B cell (primary cell): ENCODE results near the gene SLC13A1. TPM values are rescaled to one million over a fixed set of nuclear protein-coding genes. Genes with fewer than 3 reads are reported as not detected.

Experiments
- ATAC-seq: fragments of 200-7000 bp; cut with Tn5 transposase; one replicate; pipeline ENCODE4 v1.10.0; 2021; ENCODE audit warnings: low read depth, mild to moderate bottlenecking, moderate number of reproducible peaks, moderate library complexity
- CTCF ChIA-PET: fragments of 350-600 bp; sonication (Branson Sonifier 250); formaldehyde crosslinking; loops from one replicate; lab custom pipeline; 2021; ENCODE audit warnings: antibody characterized with exemption, inconsistent platforms; lab: Charles Lee
- POLR2A ChIA-PET: fragments of 350-600 bp; sonication (Branson Sonifier 250); formaldehyde crosslinking; loops from one replicate; lab custom pipeline; 2021; ENCODE audit warnings: antibody characterized with exemption; lab: Charles Lee
- DNase-seq: peaks from one replicate; pipeline ENCODE4 v3.0.0; 2013
- H2AFZ ChIP-seq: 2 replicates; pipeline ENCODE4 v1.6.1; 2012; ENCODE audit warnings: mild to moderate bottlenecking, low read depth, low read length; ENCODE audit not compliant: insufficient read depth, poor library complexity, severe bottlenecking
- H3K27ac ChIP-seq, 2 donors: 1 replicate in 1 of 2; 2 replicates in 1 of 2; pipeline ENCODE4 v1.5.1; 2012 to 2013; ENCODE audit warnings: low read length in 2 of 2, mild to moderate bottlenecking in 2 of 2, moderate library complexity in 1 of 2
- H3K27me3 ChIP-seq, 4 experiments: fragments of 200-600 bp in 1 of 4; sonication (generic) in 1 of 4; replicated peaks in 1 of 4; 1 replicate in 2 of 4; 2 replicates in 2 of 4; pipeline versions ENCODE4 v1.6.1 to v1.7.0; 2013 to 2016; ENCODE audit warnings: low read length in 3 of 4, mild to moderate bottlenecking in 2 of 4, mixed read lengths in 1 of 4, moderate library complexity in 1 of 4; ENCODE audit not compliant: insufficient read depth in 4 of 4, control insufficient read depth in 3 of 4; ENCODE audit errors: control extremely low read depth in 1 of 4
- H3K36me3 ChIP-seq, 2 experiments: replicated peaks in 1 of 2; 1 replicate in 1 of 2; 2 replicates in 1 of 2; pipeline versions ENCODE4 v1.6.1 to v1.7.1; 2013; ENCODE audit warnings: low read length in 1 of 2; ENCODE audit not compliant: insufficient read depth in 2 of 2, control insufficient read depth in 1 of 2; ENCODE audit errors: control extremely low read depth in 1 of 2, extremely low read depth in 1 of 2
- H3K4me1 ChIP-seq, 2 donors: fragments of 200-600 bp in 1 of 2; sonication (generic) in 1 of 2; 1 replicate in 1 of 2; 2 replicates in 1 of 2; pipeline versions ENCODE4 v1.5.1 to v1.6.1; 2013 to 2017; ENCODE audit warnings: low read length in 2 of 2; ENCODE audit not compliant: control insufficient read depth in 2 of 2, insufficient read depth in 2 of 2
- H3K4me2 ChIP-seq: replicated peaks from 2 replicates; pipeline ENCODE3; 2012; ENCODE audit warnings: mild to moderate bottlenecking, low read depth, low read length; ENCODE audit not compliant: poor library complexity, severe bottlenecking
- H3K4me3 ChIP-seq, 5 experiments: fragments of 200-600 bp in 1 of 5; sonication (generic) in 1 of 5; 1 replicate in 3 of 5; 2 replicates in 2 of 5; pipeline versions ENCODE4 v1.5.1 to v1.7.0; 2011 to 2016; ENCODE audit warnings: low read length in 4 of 5, mild to moderate bottlenecking in 4 of 5, low read depth in 2 of 5, control low read depth in 1 of 5, moderate library complexity in 1 of 5; ENCODE audit not compliant: insufficient read depth in 1 of 5; ENCODE audit errors: control extremely low read depth in 1 of 5, extremely low read depth in 1 of 5
- H3K79me2 ChIP-seq: fragments of 200-600 bp; sonication (generic); one replicate; pipeline ENCODE4 v1.6.0; 2016; ENCODE audit warnings: low read length; ENCODE audit not compliant: control insufficient read depth, insufficient read depth
- H3K9ac ChIP-seq: fragments of 200-600 bp; sonication (generic); 2 replicates; pipeline ENCODE4 v1.6.1; 2017; ENCODE audit warnings: mild to moderate bottlenecking, low read length, moderate library complexity
- H3K9me3 ChIP-seq, 3 donors: one replicate each; pipeline versions ENCODE4 v1.6.1 to v1.7.1; 2013; ENCODE audit warnings: low read length in 2 of 3; ENCODE audit not compliant: control insufficient read depth in 2 of 3, insufficient read depth in 1 of 3; ENCODE audit errors: control extremely low read depth in 1 of 3
- H4K20me1 ChIP-seq: 2 replicates; pipeline ENCODE4 v1.6.0; 2012; ENCODE audit warnings: mild to moderate bottlenecking, low read length; ENCODE audit not compliant: insufficient read depth, control insufficient read depth, poor library complexity, severe bottlenecking
- H3K27ac Mint-ChIP-seq: one replicate; pipeline ENCODE4 v1.8.0; 2021; ENCODE audit warnings: mixed read lengths
- H3K27me3 Mint-ChIP-seq: one replicate; pipeline ENCODE4 v1.8.0; 2021; ENCODE audit warnings: mixed read lengths
- H3K4me1 Mint-ChIP-seq: one replicate; pipeline ENCODE4 v1.8.0; 2021; ENCODE audit warnings: mixed read lengths
- H3K4me3 Mint-ChIP-seq: one replicate; pipeline ENCODE4 v1.8.0; 2021; ENCODE audit warnings: mixed read lengths
- H3K9me3 Mint-ChIP-seq: one replicate; pipeline ENCODE4 v1.8.0; 2022; ENCODE audit warnings: mixed read lengths; ENCODE audit not compliant: insufficient read depth
- CTCF ChIP-seq: fragments of 200-600 bp; IDR thresholded peaks from one replicate; pipeline ENCODE4 v1.8.0; 2022; ENCODE audit warnings: antibody characterized with exemption, mild to moderate bottlenecking
- EZH2 ChIP-seq: IDR thresholded peaks from 2 replicates; pipeline ENCODE4 v1.6.1; 2012; ENCODE audit warnings: borderline replicate concordance, low read depth, mild to moderate bottlenecking, moderate library complexity, low read length; ENCODE audit not compliant: insufficient read depth, poor library complexity, severe bottlenecking
- WGBS: methylation state at CpG from one replicate; pipeline ENCODE4 v1.1.5; 2013; ENCODE audit warnings: missing lambda C conversion rate; ENCODE audit not compliant: insufficient coverage; 5-methylcytosine and 5-hydroxymethylcytosine counted together
- intact Hi-C: fragments of 100-400 bp; cut with micrococcal nuclease; formaldehyde crosslinking; loops from one replicate; pipeline ENCODE4 v1.10.0; 2022
- polyA plus RNA-seq: library from polyadenylated mRNA; depleted of rRNA; stranded (reverse); fragments of >200 nt; gene quantifications from 2 replicates; pipeline ENCODE4 v1.2.3, GENCODE V29; 2012
- total RNA-seq, 2 donors: library from RNA; stranded (reverse); fragments of 120-200 nt in 1 of 2; gene quantifications; 1 replicate in 1 of 2; 2 replicates in 1 of 2; pipeline versions ENCODE4 v1.2.3 to v1.2.4, GENCODE V29; 2013 to 2022

Gene SLC13A1
- total and polyA plus RNA-seq, 2 donors (not counting 1 experiment from before 2014, with no cell fraction given): not detected

- Histone ChIP-seq H3K9me3 (no peaks in the 10 kb centered on the region), H3K9ac (no peak overlapping the region), H3K79me2 (no peaks in the 10 kb centered on the region), H3K27ac (no peak overlapping the region), H4K20me1 (no peaks in the 10 kb centered on the region), H3K36me3 (no peaks in the 10 kb centered on the region), H3K4me3 (no peak overlapping the region), H3K27me3 (no peaks in the 10 kb centered on the region), H3K4me2 (no peak overlapping the region), H3K4me1 (no peaks in the 10 kb centered on the region), H2AFZ (no peak overlapping the region)
- Mint-ChIP-seq H3K4me1 (no peaks in the 10 kb centered on the region), H3K27me3 (no peaks in the 10 kb centered on the region), H3K27ac (no peak overlapping the region), H3K4me3 (no peak overlapping the region), H3K9me3 (peaks cover 4% of the 10 kb centered on the region)
- no peak for TF ChIP-seq EZH2
- TF ChIP-seq CTCF: no peak
- intact Hi-C loops: no loop called here
- ChIA-PET CTCF (no interaction called here), POLR2A (no interaction called here)
- 100% methylated on average over 1 of the region's 1 CpG for WGBS
- ATAC-seq (no peak), DNase-seq (no peak)
These were observed 17.1 kb upstream of the SLC13A1 start for GRCh38 chr7:123216825-123217224.

GRCh38 chr7:123215350-123215749 lies 15.6 kb upstream of the SLC13A1 start:
- H3K9me3 Mint-ChIP-seq: peaks cover 2% of the 10 kb centered on the region
- no peak overlapping the region for H3K9ac ChIP-seq
- H3K27ac ChIP-seq: no peak overlapping the region
- CTCF ChIA-PET: no interaction called here
- no peaks in the 10 kb centered on the region for H3K36me3 ChIP-seq
- intact Hi-C loops: no loop called here
- POLR2A ChIA-PET: no interaction called here
- H4K20me1 ChIP-seq: no peaks in the 10 kb centered on the region
- WGBS: 78% methylated on average over 2 of the region's 4 CpGs
- H3K4me3 Mint-ChIP-seq: no peak overlapping the region
- no peaks in the 10 kb centered on the region for H3K27me3 Mint-ChIP-seq
- no peak for ATAC-seq
- H3K4me2 ChIP-seq: no peak overlapping the region
- no peaks in the 10 kb centered on the region for H3K79me2 ChIP-seq
- H3K9me3 ChIP-seq: no peaks in the 10 kb centered on the region
- H2AFZ ChIP-seq: no peak overlapping the region
- H3K4me3 ChIP-seq: no peak overlapping the region
- no peaks in the 10 kb centered on the region for H3K4me1 ChIP-seq
- no peaks in the 10 kb centered on the region for H3K4me1 Mint-ChIP-seq
- no peaks in the 10 kb centered on the region for H3K27me3 ChIP-seq
- DNase-seq: no peak
- H3K27ac Mint-ChIP-seq: no peak overlapping the region
- TF ChIP-seq CTCF: no peak
- no peak for TF ChIP-seq EZH2
